GM10266 (cell line): ENCODE measurements around the gene BCR.

ENCODE experiments used
- DNase-seq: peaks from one replicate; pipeline ENCODE4 v3.0.0; 2012; ENCODE audit errors: extremely low spot score
- CTCF ChIP-seq: IDR thresholded peaks from 2 replicates; pipeline ENCODE4 v1.5.1; 2012; ENCODE audit warnings: mild to moderate bottlenecking, low read depth; ENCODE audit not compliant: control insufficient read depth, insufficient read depth; ENCODE audit errors: missing control alignments

Gene BCR

GRCh38 chr22:23243006-23243573 lies 62.8 kb downstream of the BCR start:
- peak; percentile 58 for DNase-seq
- TF ChIP-seq CTCF: no peak

GRCh38 chr22:23243859-23244689 lies 63.8 kb downstream of the BCR start:
- no peak for DNase-seq
- TF ChIP-seq CTCF: no peak

- DNase-seq: no peak
- TF ChIP-seq CTCF: no peak
Measured at GRCh38 chr22:23244690-23245044, 64.4 kb downstream of the BCR start.

- TF ChIP-seq CTCF: no peak
- DNase-seq: no peak
Measured at GRCh38 chr22:23245045-23245798, 64.9 kb downstream of the BCR start.

- DNase-seq: no peak
Measured at GRCh38 chr22:23245799-23246136, 65.5 kb downstream of the BCR start.

GRCh38 chr22:23246982-23247766 lies 66.9 kb downstream of the BCR start:
- no peak for TF ChIP-seq CTCF
- DNase-seq: no peak

More at GRCh38 chr22:23245799-23246136, 65.5 kb downstream of the BCR start:
- no peak for TF ChIP-seq CTCF
